Measurements from ENCODE around the gene UQCRQ.

The UQCRQ gene

GRCh38 chr5:132909702-132910101 is 43.3 kb downstream of the UQCRQ start:
- TF ChIP-seq JUND (IDR thresholded peaks at IDR 0.05; ENCODE audit: low read depth): no peak
- in situ Hi-C loops (cut with HindIII; ENCODE audit: low pct_unique_long_range_greater_than_20kb, low sequenced_read_pairs): no loop called here
- DNase-seq (ENCODE audit: low read depth in 1 of 2, low spot score in 1 of 2): no peak

GRCh38 chr5:132915681-132916080 is 49.2 kb downstream of the UQCRQ start:
- no peak for TF ChIP-seq JUND (IDR thresholded peaks at IDR 0.05; ENCODE audit: low read depth)
- in situ Hi-C loops (cut with HindIII; ENCODE audit: low pct_unique_long_range_greater_than_20kb, low sequenced_read_pairs): no loop called here
- no peak for DNase-seq (ENCODE audit: low read depth in 1 of 2, low spot score in 1 of 2)

- TF ChIP-seq JUND (IDR thresholded peaks at IDR 0.05; ENCODE audit: low read depth): no peak
- in situ Hi-C loops (cut with HindIII; ENCODE audit: low pct_unique_long_range_greater_than_20kb, low sequenced_read_pairs): no loop called here
- DNase-seq (ENCODE audit: low read depth in 1 of 2, low spot score in 1 of 2): no peak
Observed at GRCh38 chr5:132916086-132916485, 49.6 kb downstream of the UQCRQ start.
